Measurements from ENCODE around the gene ZNF12. TPM values are rescaled to one million over a fixed set of nuclear protein-coding genes. Genes with fewer than 3 reads are reported as not detected.

Gene ZNF12
- total and polyA plus RNA-seq, 12 donors, result 7.2 to 18.0 (median 16.2) TPM

GRCh38 chr7:6709808-6710207 is 3.1 kb upstream of the ZNF12 start:
- Histone ChIP-seq H3K36me3 (peaks cover 0 to 5% (median 0%) of the 10 kb centered on the region in 9 donors), H3K27ac (no peak overlapping the region), H3K27me3 (no peaks in the 10 kb centered on the region), H3K4me3 (no peak overlapping the region), H3K9me3 (no peaks in the 10 kb centered on the region), H3K4me1 (peaks cover 0 to 20% (median 16%) of the 10 kb centered on the region in 9 donors)
- intact Hi-C loops (cut with DNase I), result loop anchor here in 1 of 10 donors (5.0 kb wide), 1 partner anchor 73 kb away; the partner anchor contains the start of gene ZNF316
- 85 to 89% methylated on average over 6 of the region's 6 CpGs for WGBS, 2 donors
- ATAC-seq (no peak), DNase-seq (no peak)
- TF ChIP-seq CTCF (IDR thresholded peaks at IDR 0.05), result no peak

- ATAC-seq, result no peak
- TF ChIP-seq CTCF (IDR thresholded peaks at IDR 0.05), result no peak
- Histone ChIP-seq H3K4me1 (peaks cover 5 to 35% (median 31%) of the 10 kb centered on the region in 9 donors), H3K27me3 (no peaks in the 10 kb centered on the region), H3K4me3 (no peak overlapping the region), H3K27ac (no peak overlapping the region), H3K9me3 (peaks cover 0 to 9% (median 0%) of the 10 kb centered on the region in 11 donors), H3K36me3 (peaks cover 0 to 20% (median 10%) of the 10 kb centered on the region in 9 donors)
- no peak for DNase-seq
- intact Hi-C loops (cut with DNase I), result loop anchor here in 1 of 10 donors (5.0 kb wide), 1 partner anchor 71 kb away; the partner anchor contains the start of gene ZNF316
- WGBS, 2 donors, result 93 to 94% methylated on average over 3 of the region's 3 CpGs
These were observed 1.6 kb upstream of the ZNF12 start for GRCh38 chr7:6708304-6708703.

GRCh38 chr7:6705959-6706665 is 635 bp downstream of the ZNF12 start:
- peak; percentile 16 to 38 (median 29) for ATAC-seq
- Histone ChIP-seq H3K4me3 (peak overlapping the region; percentile 76 to 100 (median 93)), H3K27me3 (no peaks in the 10 kb centered on the region), H3K4me1 (peaks cover 9 to 44% (median 36%) of the 10 kb centered on the region in 9 donors), H3K9me3 (peaks cover 0 to 21% (median 0%) of the 10 kb centered on the region in 11 donors), H3K27ac (peak overlapping the region; percentile 84 to 98 (median 96)), H3K36me3 (peaks cover 0 to 36% (median 16%) of the 10 kb centered on the region in 9 donors)
- intact Hi-C loops (cut with DNase I), result loop anchor here in 2 of 10 donors (2.0 to 5.0 kb wide), 2 partner anchors 23 to 69 kb away; partner anchors contain the start of gene ZNF316 (in 1 of the 2)
- DNase-seq, result peak; percentile 18 to 39
- 1% methylated on average over 47 of the region's 47 CpGs for WGBS, 2 donors
- no peak for TF ChIP-seq CTCF (IDR thresholded peaks at IDR 0.05)

- DNase-seq (no peak), ATAC-seq (no peak)
- peaks cover 9 to 40% (median 28%) of the 10 kb centered on the region in 9 donors for H3K4me1 ChIP-seq
- peaks cover 0 to 63% (median 17%) of the 10 kb centered on the region in 11 donors for H3K9me3 ChIP-seq
- TF ChIP-seq CTCF (IDR thresholded peaks at IDR 0.05), result no peak
- 84 to 88% methylated on average over 1 of the region's 1 CpG for WGBS, 2 donors
- intact Hi-C loops (cut with DNase I), result no loop called here
- H3K4me3 ChIP-seq, result no peak overlapping the region
- H3K36me3 ChIP-seq, result peaks cover 12 to 78% (median 44%) of the 10 kb centered on the region in 9 donors
- H3K27ac ChIP-seq, result no peak overlapping the region
- H3K27me3 ChIP-seq, result no peaks in the 10 kb centered on the region
These were observed 4.9 kb downstream of the ZNF12 start for GRCh38 chr7:6701860-6702259.

Data from heart right ventricle (tissue), 16 donors.